Thoracic aorta (tissue), 2 donors: Measurements from ENCODE around the gene SLC23A2. TPM values are rescaled to one million over a fixed set of nuclear protein-coding genes. Genes with fewer than 3 reads are reported as not detected.
"Not testable (repeated sequence)": the region's sequence is repeated elsewhere in the genome, so short reads cannot be mapped to it uniquely, and the experiment has no call there.

Source experiments
- ATAC-seq: fragments of 150-250 bp; one replicate; pipeline ENCODE4 v1.8.0; 2017; ENCODE audit warnings: low read depth; ENCODE audit not compliant: insufficient number of reproducible peaks, low FRiP score
- DNase-seq: peaks from one replicate; pipeline ENCODE4 v3.0.0-alpha.2; 2020; ENCODE audit warnings: low spot score
- H3K27ac ChIP-seq, 2 donors: fragments of 200-600 bp; sonication (generic); 1 replicate in 1 of 2; 2 replicates in 1 of 2; pipeline ENCODE4 v1.5.1; 2016; ENCODE audit warnings: mild to moderate bottlenecking in 2 of 2, moderate library complexity in 2 of 2
- H3K27me3 ChIP-seq: fragments of 200-600 bp; sonication (generic); replicated peaks from 2 replicates; pipeline ENCODE4 v1.6.0; 2016; ENCODE audit warnings: mild to moderate bottlenecking; ENCODE audit not compliant: insufficient read depth
- H3K36me3 ChIP-seq: fragments of 200-600 bp; sonication (generic); one replicate; pipeline ENCODE4 v1.5.1; 2016
- H3K4me1 ChIP-seq, 2 donors: fragments of 200-600 bp; sonication (generic); 1 replicate in 1 of 2; 2 replicates in 1 of 2; pipeline versions ENCODE4 v1.5.1 to v1.6.0; 2016; ENCODE audit warnings: low read depth in 2 of 2, mild to moderate bottlenecking in 1 of 2; ENCODE audit not compliant: control insufficient read depth in 1 of 2
- H3K4me3 ChIP-seq: fragments of 200-600 bp; sonication (generic); 2 replicates; pipeline ENCODE4 v1.5.1; 2016; ENCODE audit warnings: mild to moderate bottlenecking
- H3K9me3 ChIP-seq: fragments of 200-600 bp; sonication (generic); 2 replicates; pipeline ENCODE4 v1.5.1; 2016
- CTCF ChIP-seq: fragments of 200-600 bp; sonication (generic); IDR thresholded peaks from one replicate; pipeline ENCODE4 v1.5.1; 2019; ENCODE audit warnings: antibody characterized with exemption
- total RNA-seq, 2 donors: library from RNA; depleted of rRNA; stranded (reverse); fragments of >200 nt; gene quantifications; one replicate each; pipeline versions ENCODE4 v1.1.0 to v1.2.3, GENCODE V29; 2016

Gene SLC23A2
- total RNA-seq, 2 donors from 2014 or later, result 32.1 to 51.9 TPM

GRCh38 chr20:4880051-4880450 lies 121.3 kb downstream of the SLC23A2 start:
- no peak for TF ChIP-seq CTCF
- Histone ChIP-seq H3K4me3 (no peak overlapping the region), H3K4me1 (no peaks in the 10 kb centered on the region), H3K9me3 (no peaks in the 10 kb centered on the region), H3K36me3 (peaks cover 3% of the 10 kb centered on the region), H3K27ac (no peak overlapping the region), H3K27me3 (no peaks in the 10 kb centered on the region)
- ATAC-seq, result no peak
- DNase-seq, result no peak

- H3K9me3 ChIP-seq, H3K27me3 ChIP-seq, H3K4me3 ChIP-seq, ATAC-seq, DNase-seq, H3K27ac ChIP-seq, H3K4me1 ChIP-seq: not testable (repeated sequence)
- peaks cover 14% of the 10 kb centered on the region for H3K36me3 ChIP-seq
Observed at GRCh38 chr20:4878099-4878498, 123.2 kb downstream of the SLC23A2 start.

DNA sequence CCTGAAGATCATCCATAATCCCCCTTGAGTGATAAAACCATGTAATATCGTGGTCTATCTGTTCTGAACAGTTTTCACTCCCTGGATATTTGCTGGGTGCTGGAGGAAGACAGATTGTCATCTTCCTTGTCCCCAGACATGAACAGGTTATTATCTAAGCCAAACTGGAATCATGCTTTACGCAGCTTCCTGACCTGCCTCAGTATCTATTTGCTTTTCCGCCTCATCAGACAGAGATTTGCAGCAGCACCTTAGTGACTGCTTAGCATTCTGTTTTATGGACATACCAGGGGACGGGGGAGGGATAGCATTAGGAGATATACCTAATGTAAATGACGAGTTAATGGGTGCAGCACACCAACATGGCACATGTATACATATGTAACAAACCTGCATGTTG lies 124.6 kb downstream of the SLC23A2 start:
- no peaks in the 10 kb centered on the region for H3K4me1 ChIP-seq
- H3K27me3 ChIP-seq, result no peaks in the 10 kb centered on the region
- H3K36me3 ChIP-seq, result peaks cover 14% of the 10 kb centered on the region
- ATAC-seq (no peak), DNase-seq (no peak)
- no peak overlapping the region for H3K4me3 ChIP-seq
- H3K27ac ChIP-seq, result no peak overlapping the region
- TF ChIP-seq CTCF, result no peak
- no peaks in the 10 kb centered on the region for H3K9me3 ChIP-seq

DNA sequence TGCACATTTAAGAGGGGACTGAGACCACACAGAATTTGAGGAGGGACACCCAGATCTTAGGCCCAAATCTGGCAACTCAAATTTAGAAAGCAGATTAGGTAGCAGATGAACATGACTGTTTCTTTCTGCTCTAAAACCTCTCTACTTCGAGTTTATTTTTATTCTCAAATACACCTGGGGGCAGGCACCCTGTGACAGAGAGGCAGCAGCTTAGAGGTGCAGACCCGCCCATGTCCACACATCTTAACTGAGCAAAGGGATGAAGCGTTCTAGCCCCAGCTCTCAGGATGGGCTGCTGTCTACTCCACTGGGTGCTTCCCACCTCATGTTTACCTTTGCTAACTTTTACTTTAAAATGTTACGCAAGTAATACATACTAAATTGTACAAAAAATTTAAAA lies 125.0 kb downstream of the SLC23A2 start:
- Histone ChIP-seq H3K4me3 (no peak overlapping the region), H3K27me3 (no peaks in the 10 kb centered on the region), H3K27ac (no peak overlapping the region), H3K9me3 (no peaks in the 10 kb centered on the region), H3K4me1 (no peaks in the 10 kb centered on the region), H3K36me3 (peaks cover 14% of the 10 kb centered on the region)
- no peak for ATAC-seq
- DNase-seq, result no peak
- TF ChIP-seq CTCF, result no peak

GRCh38 chr20:4875578-4876067 lies 125.7 kb downstream of the SLC23A2 start:
- H3K27me3 ChIP-seq, result no peaks in the 10 kb centered on the region
- no peaks in the 10 kb centered on the region for H3K9me3 ChIP-seq
- no peak for DNase-seq
- no peak overlapping the region for H3K4me3 ChIP-seq
- no peak for ATAC-seq
- TF ChIP-seq CTCF, result no peak
- peaks cover 14% of the 10 kb centered on the region for H3K36me3 ChIP-seq
- H3K27ac ChIP-seq, result no peak overlapping the region
- no peaks in the 10 kb centered on the region for H3K4me1 ChIP-seq

DNA sequence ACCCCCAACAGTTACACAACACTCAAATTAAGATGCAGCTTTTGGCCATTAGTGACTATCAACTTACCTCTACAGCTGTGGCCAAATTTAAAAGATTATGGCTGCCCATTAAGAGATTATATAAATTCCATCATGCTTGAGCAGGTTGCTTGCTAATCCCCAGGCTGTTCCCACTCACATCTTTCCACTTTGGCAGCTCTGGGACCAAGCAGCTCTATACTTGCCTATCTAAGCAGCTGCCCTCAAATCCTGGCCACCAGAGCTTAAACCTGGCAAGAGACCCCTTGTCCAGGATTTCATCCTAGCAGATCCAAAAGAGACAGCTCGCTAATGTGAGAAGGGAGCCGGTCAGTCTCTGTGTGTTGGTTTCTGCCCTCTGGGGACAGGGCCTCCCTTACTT lies 127.9 kb downstream of the SLC23A2 start:
- Histone ChIP-seq H3K9me3 (no peaks in the 10 kb centered on the region), H3K27me3 (no peaks in the 10 kb centered on the region), H3K4me3 (no peak overlapping the region), H3K27ac (no peak overlapping the region), H3K4me1 (no peaks in the 10 kb centered on the region), H3K36me3 (peaks cover 19% of the 10 kb centered on the region)
- ATAC-seq, result no peak
- DNase-seq, result no peak
- no peak for TF ChIP-seq CTCF
